Upper lobe of left lung (tissue), 6 donors: Measurements from ENCODE around the gene CFTR. TPM values are rescaled to one million over a fixed set of nuclear protein-coding genes. Genes with fewer than 3 reads are reported as not detected.
"Not testable (repeated sequence)": the region's sequence is repeated elsewhere in the genome, so short reads cannot be mapped to it uniquely, and the experiment has no call there.

Experiments
- ATAC-seq, 2 donors: fragments of 200-7000 bp; cut with Tn5 transposase; one replicate each; pipeline ENCODE4 v1.9.1; 2022; ENCODE audit warnings: mild to moderate bottlenecking in 2 of 2, moderate library complexity in 2 of 2; ENCODE audit not compliant: low FRiP score in 2 of 2
- DNase-seq, 2 donors: peaks; one replicate each; pipeline ENCODE4 v3.0.0-alpha.2; 2019 to 2020
- H3K27ac ChIP-seq, 4 donors: fragments of 200-600 bp; sonication (generic); one replicate each; pipeline ENCODE4 v1.5.1; 2016 to 2019
- H3K27me3 ChIP-seq, 4 donors: fragments of 200-600 bp; sonication (generic); one replicate each; pipeline ENCODE4 v1.5.1; 2017 to 2019
- H3K36me3 ChIP-seq, 4 donors: fragments of 200-600 bp; sonication (generic); one replicate each; pipeline ENCODE4 v1.5.1; 2016 to 2019
- H3K4me1 ChIP-seq, 4 donors: fragments of 200-600 bp; sonication (generic); one replicate each; pipeline ENCODE4 v1.5.1; 2018 to 2019
- H3K4me3 ChIP-seq, 4 donors: fragments of 200-600 bp; sonication (generic); one replicate each; pipeline ENCODE4 v1.5.1; 2017 to 2019; ENCODE audit warnings: mild to moderate bottlenecking in 2 of 4, moderate library complexity in 1 of 4
- H3K9me3 ChIP-seq, 4 donors: fragments of 200-600 bp; sonication (generic); one replicate each; pipeline ENCODE4 v1.5.1; 2018 to 2019
- CTCF ChIP-seq, 6 experiments: fragments of 450-650 bp in 4 of 6; fragments of 200-600 bp in 2 of 6; sonication (generic) in 2 of 6; IDR thresholded peaks; one replicate each; pipeline ENCODE4 v1.5.1; 2016 to 2019; ENCODE audit warnings: antibody characterized with exemption in 6 of 6
- EP300 ChIP-seq, 4 donors: sonication (generic); formaldehyde crosslinking; IDR thresholded peaks; one replicate each; pipeline ENCODE4 v1.5.1; 2017; ENCODE audit warnings: antibody characterized with exemption in 4 of 4, control low read depth in 2 of 4
- POLR2A ChIP-seq, 4 donors: fragments of 450-650 bp; IDR thresholded peaks; one replicate each; pipeline ENCODE4 v1.5.1; 2016 to 2017; ENCODE audit warnings: antibody characterized with exemption in 4 of 4, mild to moderate bottlenecking in 2 of 4
- POLR2AphosphoS5 ChIP-seq, 2 donors: sonication (generic); formaldehyde crosslinking; IDR thresholded peaks; one replicate each; pipeline ENCODE4 v1.5.1; 2017; ENCODE audit warnings: antibody characterized with exemption in 2 of 2
- WGBS, 2 donors: methylation state at CpG; one replicate each; pipeline ENCODE4 v1.1.5; 2017 to 2018; 5-methylcytosine and 5-hydroxymethylcytosine counted together
- total RNA-seq, 6 donors: library from RNA; depleted of rRNA in 4 of 6; stranded (reverse); fragments of >200 nt in 4 of 6; gene quantifications; one replicate each; pipeline versions ENCODE4 v1.1.0 to v1.2.1, GENCODE V29; 2016 to 2021
- donor health status: DM: no; HTN: no; CAD: no; lungs with moderate emphysema.
- donor health status: DM: no; HTN: yes; CAD: no; lungs with severe emphysema.

The CFTR gene
- total RNA-seq, 6 donors from 2014 or later = 4.2 to 36.7 (median 24.8) TPM

GRCh38 chr7:117707080-117707479 is 227.3 kb downstream of the CFTR start:
- ATAC-seq = no peak
- H3K4me1 ChIP-seq = no peaks in the 10 kb centered on the region

GRCh38 chr7:117708173-117708572 is 228.3 kb downstream of the CFTR start:
- not testable (repeated sequence) for ATAC-seq
- 95 to 96% methylated on average over 4 of the region's 4 CpGs for WGBS, 2 donors

More at GRCh38 chr7:117707080-117707479, 227.3 kb downstream of the CFTR start:
- DNase-seq = no peak
- H3K4me3 ChIP-seq = no peak overlapping the region
- H3K9me3 ChIP-seq = no peaks in the 10 kb centered on the region
- TF ChIP-seq CTCF (IDR thresholded peaks at IDR 0.05) = no peak
- no peak for TF ChIP-seq EP300 (IDR thresholded peaks at IDR 0.05)
- TF ChIP-seq POLR2A (IDR thresholded peaks at IDR 0.05) = no peak
- no peak for TF ChIP-seq POLR2AphosphoS5 (IDR thresholded peaks at IDR 0.05)
- H3K36me3 ChIP-seq = no peaks in the 10 kb centered on the region
- no peak overlapping the region for H3K27ac ChIP-seq
- H3K27me3 ChIP-seq = no peaks in the 10 kb centered on the region

GRCh38 chr7:117711556-117711955 is 231.7 kb downstream of the CFTR start:
- WGBS, 2 donors = 86 to 94% methylated on average over 1 of the region's 1 CpG
- ATAC-seq = no peak
- H3K27me3 ChIP-seq = no peaks in the 10 kb centered on the region

More at GRCh38 chr7:117708173-117708572, 228.3 kb downstream of the CFTR start:
- not testable (repeated sequence) for H3K9me3 ChIP-seq, H3K36me3 ChIP-seq, H3K27ac ChIP-seq, H3K27me3 ChIP-seq, H3K4me1 ChIP-seq, DNase-seq, H3K4me3 ChIP-seq

GRCh38 chr7:117715784-117716445 is 236.1 kb downstream of the CFTR start:
- ATAC-seq = peak; percentile 58 to 61

More at GRCh38 chr7:117711556-117711955, 231.7 kb downstream of the CFTR start:
- DNase-seq = no peak
- no peak overlapping the region for H3K27ac ChIP-seq
- no peaks in the 10 kb centered on the region for H3K4me1 ChIP-seq
- H3K9me3 ChIP-seq = no peaks in the 10 kb centered on the region
- TF ChIP-seq POLR2A (IDR thresholded peaks at IDR 0.05) = no peak
- TF ChIP-seq CTCF (IDR thresholded peaks at IDR 0.05) = no peak
- no peak for TF ChIP-seq EP300 (IDR thresholded peaks at IDR 0.05)
- no peak for TF ChIP-seq POLR2AphosphoS5 (IDR thresholded peaks at IDR 0.05)
- no peaks in the 10 kb centered on the region for H3K36me3 ChIP-seq
- no peak overlapping the region for H3K4me3 ChIP-seq

GRCh38 chr7:117716707-117717299 is 237.0 kb downstream of the CFTR start:
- no peak overlapping the region for H3K27ac ChIP-seq
- H3K4me1 ChIP-seq = no peaks in the 10 kb centered on the region
- no peak for TF ChIP-seq POLR2AphosphoS5 (IDR thresholded peaks at IDR 0.05)
- no peak for TF ChIP-seq CTCF (IDR thresholded peaks at IDR 0.05)
- no peak overlapping the region for H3K4me3 ChIP-seq
- no peaks in the 10 kb centered on the region for H3K36me3 ChIP-seq
- H3K27me3 ChIP-seq = no peaks in the 10 kb centered on the region
- 71 to 76% methylated on average over 5 of the region's 5 CpGs for WGBS, 2 donors
- DNase-seq (no peak), ATAC-seq (no peak)
- no peaks in the 10 kb centered on the region for H3K9me3 ChIP-seq

More at GRCh38 chr7:117715784-117716445, 236.1 kb downstream of the CFTR start:
- TF ChIP-seq POLR2A (IDR thresholded peaks at IDR 0.05) (no peak), EP300 (IDR thresholded peaks at IDR 0.05) (no peak), CTCF (IDR thresholded peaks at IDR 0.05) (peak in 3 of 6 experiments; percentile 54 to 60 (median 56)), POLR2AphosphoS5 (IDR thresholded peaks at IDR 0.05) (no peak)
- no peak overlapping the region for H3K27ac ChIP-seq
- H3K27me3 ChIP-seq = no peaks in the 10 kb centered on the region
- WGBS, 2 donors = 74 to 76% methylated on average over 3 of the region's 3 CpGs
- H3K36me3 ChIP-seq = no peaks in the 10 kb centered on the region
- H3K4me1 ChIP-seq = no peaks in the 10 kb centered on the region
- H3K4me3 ChIP-seq = no peak overlapping the region
- no peaks in the 10 kb centered on the region for H3K9me3 ChIP-seq
- peak in 1 of 2 donors; percentile 42 for DNase-seq
